ENCODE results near the gene TECPR2.
A peak's percentile ranks its signal among the peaks of the same experiment; 100 is the strongest.

- TF ChIP-seq KLF9 (CRISPR knock-in tag; IDR thresholded peaks at IDR 0.05; ENCODE audit: low read depth) (no peak), ZSCAN25 (CRISPR knock-in tag; IDR thresholded peaks at IDR 0.05) (peak; percentile 9; the same call in 1 of the 2 replicates), NFE2 (CRISPR knock-in tag; IDR thresholded peaks at IDR 0.05) (no peak), E2F5 (CRISPR knock-in tag; conservative IDR thresholded peaks at IDR 0.05) (no peak), ZNF468 (CRISPR knock-in tag; IDR thresholded peaks at IDR 0.05) (no peak), MAFK (conservative IDR thresholded peaks at IDR 0.05 in 1 of 2, IDR thresholded peaks at IDR 0.05 in 1 of 2; ENCODE audit: low read length in 2 of 2) (no peak), ZBTB8A (CRISPR knock-in tag; IDR thresholded peaks at IDR 0.05; ENCODE audit: borderline replicate concordance, low read depth) (no peak), TEAD2 (CRISPR knock-in tag; IDR thresholded peaks at IDR 0.05) (0 out of 2 replicates have a peak, but pooled peaks have one; percentile 27), CEBPB (IDR thresholded peaks at IDR 0.05; ENCODE audit: borderline replicate concordance, low read depth, low read length) (peak; percentile 29; the same call in 1 of the 2 replicates), ZNF136 (CRISPR knock-in tag; IDR thresholded peaks at IDR 0.05; ENCODE audit: low read depth) (0 out of 2 replicates have a peak, but pooled peaks have one; percentile 10), NFE2L1 (CRISPR knock-in tag; IDR thresholded peaks at IDR 0.05; ENCODE audit: borderline replicate concordance) (no peak)
- TF ChIP-seq, protein P1, sequence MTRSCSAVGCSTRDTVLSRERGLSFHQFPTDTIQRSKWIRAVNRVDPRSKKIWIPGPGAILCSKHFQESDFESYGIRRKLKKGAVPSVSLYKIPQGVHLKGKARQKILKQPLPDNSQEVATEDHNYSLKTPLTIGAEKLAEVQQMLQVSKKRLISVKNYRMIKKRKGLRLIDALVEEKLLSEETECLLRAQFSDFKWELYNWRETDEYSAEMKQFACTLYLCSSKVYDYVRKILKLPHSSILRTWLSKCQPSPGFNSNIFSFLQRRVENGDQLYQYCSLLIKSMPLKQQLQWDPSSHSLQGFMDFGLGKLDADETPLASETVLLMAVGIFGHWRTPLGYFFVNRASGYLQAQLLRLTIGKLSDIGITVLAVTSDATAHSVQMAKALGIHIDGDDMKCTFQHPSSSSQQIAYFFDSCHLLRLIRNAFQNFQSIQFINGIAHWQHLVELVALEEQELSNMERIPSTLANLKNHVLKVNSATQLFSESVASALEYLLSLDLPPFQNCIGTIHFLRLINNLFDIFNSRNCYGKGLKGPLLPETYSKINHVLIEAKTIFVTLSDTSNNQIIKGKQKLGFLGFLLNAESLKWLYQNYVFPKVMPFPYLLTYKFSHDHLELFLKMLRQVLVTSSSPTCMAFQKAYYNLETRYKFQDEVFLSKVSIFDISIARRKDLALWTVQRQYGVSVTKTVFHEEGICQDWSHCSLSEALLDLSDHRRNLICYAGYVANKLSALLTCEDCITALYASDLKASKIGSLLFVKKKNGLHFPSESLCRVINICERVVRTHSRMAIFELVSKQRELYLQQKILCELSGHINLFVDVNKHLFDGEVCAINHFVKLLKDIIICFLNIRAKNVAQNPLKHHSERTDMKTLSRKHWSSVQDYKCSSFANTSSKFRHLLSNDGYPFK (CRISPR knock-in tag; IDR thresholded peaks at IDR 0.05; ENCODE audit: borderline replicate concordance) = no peak
Observed at GRCh38 chr14:102545461-102546265, 182.9 kb downstream of the TECPR2 start.
